HG03521 (cell line): ENCODE data around the gene KASH5.

Experiments used
- ATAC-seq: cut with Tn5 transposase; IDR thresholded peaks from one replicate; pipeline ENCODE4 v1.9.1; 2021; ENCODE audit warnings: mild to moderate bottlenecking, moderate library complexity; ENCODE audit not compliant: unreplicated experiment

The KASH5 gene, protein sequence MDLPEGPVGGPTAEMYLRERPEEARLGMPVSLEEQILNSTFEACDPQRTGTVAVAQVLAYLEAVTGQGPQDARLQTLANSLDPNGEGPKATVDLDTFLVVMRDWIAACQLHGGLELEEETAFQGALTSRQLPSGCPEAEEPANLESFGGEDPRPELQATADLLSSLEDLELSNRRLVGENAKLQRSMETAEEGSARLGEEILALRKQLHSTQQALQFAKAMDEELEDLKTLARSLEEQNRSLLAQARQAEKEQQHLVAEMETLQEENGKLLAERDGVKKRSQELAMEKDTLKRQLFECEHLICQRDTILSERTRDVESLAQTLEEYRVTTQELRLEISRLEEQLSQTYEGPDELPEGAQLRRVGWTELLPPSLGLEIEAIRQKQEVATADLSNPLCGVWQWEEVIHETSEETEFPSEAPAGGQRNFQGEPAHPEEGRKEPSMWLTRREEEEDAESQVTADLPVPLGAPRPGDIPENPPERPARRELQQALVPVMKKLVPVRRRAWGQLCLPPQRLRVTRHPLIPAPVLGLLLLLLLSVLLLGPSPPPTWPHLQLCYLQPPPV

DNA sequence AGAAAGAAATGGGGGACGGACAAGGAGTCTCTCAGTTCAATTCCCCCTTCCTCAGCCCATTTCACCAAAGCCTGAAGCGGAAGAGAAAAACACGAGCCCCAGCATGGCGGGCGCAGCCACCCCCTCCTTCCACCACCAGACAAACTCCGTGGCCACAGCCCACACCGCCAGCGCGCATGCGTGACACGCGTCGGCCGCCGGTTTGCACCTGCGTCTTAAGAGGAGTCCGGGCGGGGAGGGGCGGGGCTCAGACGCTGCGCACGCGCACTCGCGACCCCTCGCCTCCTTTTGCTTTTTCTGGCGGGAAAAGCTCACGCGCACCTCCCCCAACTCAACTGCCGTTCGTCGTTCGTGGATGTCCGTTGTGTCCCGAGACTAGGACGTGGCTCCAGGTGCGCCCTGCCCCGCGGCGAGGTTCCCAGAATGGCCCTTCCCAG lies at the start of gene KASH5:
TSS of gene KASH5 (plus strand) at position 314 of the 437 bp plus-strand sequence. CDS start 2,635 bp downstream, outside the sequence.
- peak; percentile 68 for ATAC-seq

DNA sequence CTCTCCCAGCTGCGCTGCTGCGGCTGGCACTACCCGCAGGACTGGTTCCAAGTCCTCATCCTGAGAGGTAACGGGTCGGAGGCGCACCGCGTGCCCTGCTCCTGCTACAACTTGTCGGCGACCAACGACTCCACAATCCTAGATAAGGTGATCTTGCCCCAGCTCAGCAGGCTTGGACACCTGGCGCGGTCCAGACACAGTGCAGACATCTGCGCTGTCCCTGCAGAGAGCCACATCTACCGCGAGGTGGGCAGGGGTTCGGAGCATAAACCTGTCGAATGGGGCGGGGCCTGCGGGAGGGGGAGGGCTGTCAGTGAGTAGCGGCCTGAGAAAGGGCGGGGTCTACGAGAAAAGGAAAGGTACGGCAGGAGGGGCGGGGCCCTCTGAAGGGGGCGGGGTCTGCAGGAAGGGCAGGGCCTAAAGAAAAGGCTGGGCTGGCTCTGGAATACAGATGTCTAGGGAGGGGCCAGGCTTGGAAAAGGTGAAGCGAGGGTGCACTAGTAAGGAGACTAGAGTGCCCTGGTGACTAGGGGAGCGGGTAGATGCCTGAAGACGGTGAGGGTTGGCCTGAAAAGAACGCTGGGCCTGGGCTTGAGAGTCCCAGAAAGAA lies 49.3 kb upstream of the KASH5 start:
- ATAC-seq = no peak

DNA sequence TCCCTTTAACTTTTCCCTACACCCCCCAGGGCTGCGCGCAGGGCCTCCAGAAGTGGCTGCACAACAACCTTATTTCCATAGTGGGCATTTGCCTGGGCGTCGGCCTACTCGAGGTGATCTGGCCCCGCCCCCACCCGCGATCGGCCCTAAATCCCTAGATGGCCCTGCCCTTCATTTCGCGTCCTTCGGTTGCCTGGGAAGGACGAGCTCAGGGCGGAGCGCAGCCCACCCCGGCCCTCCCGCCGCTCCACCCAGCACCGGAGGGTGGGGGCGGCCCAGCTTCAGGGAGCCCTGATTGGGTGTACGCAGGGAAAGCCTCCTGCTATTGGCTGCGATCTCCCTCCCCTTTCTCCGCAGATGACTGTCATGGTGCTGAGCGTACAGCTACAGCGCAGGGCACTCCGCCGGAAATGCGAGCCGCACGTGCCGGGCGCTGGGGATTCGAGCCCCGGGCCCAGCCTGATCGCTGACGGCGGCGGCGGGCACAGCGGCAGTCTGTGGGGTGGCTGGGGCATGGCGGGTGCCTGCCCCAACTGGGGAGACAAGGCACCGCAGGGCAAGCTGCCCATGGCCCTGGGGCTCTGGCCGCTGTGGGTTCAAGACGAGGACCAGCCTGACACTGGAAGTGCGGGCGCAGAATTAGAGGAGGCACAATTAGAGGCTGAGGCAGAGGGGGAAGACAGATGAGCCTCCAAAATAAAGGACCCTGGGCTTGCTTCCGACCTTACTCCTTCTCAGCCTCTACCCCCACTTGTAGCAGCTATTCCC lies 48.6 kb upstream of the KASH5 start:
- no peak for ATAC-seq

DNA sequence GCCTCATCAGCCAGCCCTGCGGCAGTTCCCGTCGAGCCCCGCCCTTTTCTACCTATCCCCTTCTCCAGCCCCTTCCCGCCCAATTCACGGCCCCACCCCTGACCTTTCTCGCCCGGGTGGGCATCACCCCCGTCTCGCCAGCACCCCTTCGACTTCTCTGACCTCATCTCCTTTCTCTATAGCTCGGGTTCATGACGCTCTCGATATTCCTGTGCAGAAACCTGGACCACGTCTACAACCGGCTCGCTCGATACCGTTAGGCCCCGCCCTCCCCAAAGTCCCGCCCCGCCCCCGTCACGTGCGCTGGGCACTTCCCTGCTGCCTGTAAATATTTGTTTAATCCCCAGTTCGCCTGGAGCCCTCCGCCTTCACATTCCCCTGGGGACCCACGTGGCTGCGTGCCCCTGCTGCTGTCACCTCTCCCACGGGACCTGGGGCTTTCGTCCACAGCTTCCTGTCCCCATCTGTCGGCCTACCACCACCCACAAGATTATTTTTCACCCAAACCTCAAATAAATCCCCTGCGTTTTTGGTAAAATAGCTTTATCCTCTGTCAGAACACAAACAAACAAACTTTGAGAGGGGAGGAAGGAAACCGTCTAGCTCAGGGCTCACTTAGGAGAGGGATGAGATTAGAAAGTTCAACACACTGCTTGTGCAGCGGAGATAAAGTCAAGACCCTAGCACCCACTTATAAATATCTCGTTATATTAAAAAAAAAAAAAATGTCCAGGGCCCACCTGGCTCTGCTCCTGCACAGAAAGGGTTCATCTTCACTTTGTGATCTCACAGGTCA lies 47.8 kb upstream of the KASH5 start:
- peak; percentile 53 for ATAC-seq

DNA sequence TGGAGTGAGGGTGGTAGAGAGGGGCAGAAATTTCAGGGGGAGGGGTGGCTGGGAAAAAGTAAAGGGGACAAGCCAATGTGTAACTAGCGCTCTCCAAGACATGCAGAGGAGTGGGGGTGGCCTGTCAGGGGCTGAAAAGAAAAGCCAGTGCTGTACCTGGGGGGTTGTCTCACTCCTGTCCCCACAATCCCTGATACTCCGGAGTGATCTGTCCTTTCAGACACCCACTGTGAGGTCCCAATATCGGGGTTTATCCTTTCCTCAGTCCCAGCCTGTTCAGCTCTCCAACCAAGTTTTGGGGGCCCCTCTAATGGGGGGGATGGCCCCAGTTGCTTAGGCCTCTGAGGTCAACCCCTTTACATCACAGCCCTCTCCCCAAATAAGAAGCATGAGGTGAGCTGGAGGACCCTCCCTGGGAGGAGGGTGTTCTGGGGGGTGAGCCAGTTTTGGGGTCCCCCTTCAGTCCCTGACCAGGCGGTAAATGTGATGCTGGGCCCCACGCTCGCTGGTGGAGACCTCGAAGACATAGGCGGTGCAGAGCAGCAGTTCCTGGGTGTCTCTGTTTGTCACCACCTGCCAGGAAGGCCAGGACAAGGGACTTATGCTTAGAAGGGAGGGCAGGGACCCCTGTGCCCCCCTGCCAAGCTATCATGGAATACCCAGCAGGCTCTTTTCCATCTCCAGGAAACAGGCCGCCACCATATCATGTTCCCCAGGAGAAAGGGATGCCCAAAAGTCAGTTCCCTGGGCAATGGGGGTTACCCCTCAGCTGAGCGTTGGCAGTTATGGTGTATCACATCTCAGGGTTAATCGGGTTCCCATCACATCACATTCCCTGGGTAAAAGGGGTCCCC lies 47.0 kb upstream of the KASH5 start:
- ATAC-seq = no peak

DNA sequence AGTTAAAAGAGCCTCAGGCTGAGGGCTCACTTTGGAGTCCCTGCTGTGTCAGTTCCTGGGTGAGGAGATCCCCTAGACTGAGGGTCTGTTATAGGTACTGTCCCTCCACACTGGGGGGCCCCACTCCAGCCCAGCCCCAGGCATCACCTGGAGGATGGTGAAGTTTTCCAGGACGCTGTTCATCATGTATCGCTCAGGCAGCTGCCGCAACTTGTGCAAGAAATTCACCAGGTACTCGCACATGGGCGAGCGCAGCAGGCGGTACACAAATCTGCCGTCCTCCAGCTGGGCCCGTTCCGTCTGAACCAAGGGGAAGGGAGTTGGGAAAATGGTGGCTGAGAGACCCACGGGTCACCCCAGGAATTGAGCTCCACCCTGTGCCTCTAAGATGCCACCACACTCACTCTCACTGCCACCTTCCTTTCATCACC lies 45.7 kb upstream of the KASH5 start:
- no peak for ATAC-seq

DNA sequence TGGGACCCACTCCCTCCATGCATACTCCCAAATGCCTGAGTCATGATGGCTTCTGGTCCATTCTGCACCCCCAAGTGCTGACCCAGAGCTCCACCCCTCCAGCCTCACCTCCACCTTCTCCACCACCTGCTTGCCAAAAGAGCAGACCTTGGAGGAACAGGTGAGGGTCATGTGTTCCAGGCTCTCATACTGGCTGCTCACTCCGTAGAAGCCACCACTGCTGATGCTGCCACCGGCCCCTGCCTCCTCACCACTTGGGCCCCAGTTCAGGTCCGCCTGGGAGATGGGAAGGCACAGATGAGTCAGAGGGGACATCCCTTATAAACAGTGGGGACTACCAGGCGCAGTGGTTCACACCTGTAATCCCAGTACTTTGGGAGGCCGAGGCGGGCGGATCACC lies 44.9 kb upstream of the KASH5 start:
- ATAC-seq = no peak

DNA sequence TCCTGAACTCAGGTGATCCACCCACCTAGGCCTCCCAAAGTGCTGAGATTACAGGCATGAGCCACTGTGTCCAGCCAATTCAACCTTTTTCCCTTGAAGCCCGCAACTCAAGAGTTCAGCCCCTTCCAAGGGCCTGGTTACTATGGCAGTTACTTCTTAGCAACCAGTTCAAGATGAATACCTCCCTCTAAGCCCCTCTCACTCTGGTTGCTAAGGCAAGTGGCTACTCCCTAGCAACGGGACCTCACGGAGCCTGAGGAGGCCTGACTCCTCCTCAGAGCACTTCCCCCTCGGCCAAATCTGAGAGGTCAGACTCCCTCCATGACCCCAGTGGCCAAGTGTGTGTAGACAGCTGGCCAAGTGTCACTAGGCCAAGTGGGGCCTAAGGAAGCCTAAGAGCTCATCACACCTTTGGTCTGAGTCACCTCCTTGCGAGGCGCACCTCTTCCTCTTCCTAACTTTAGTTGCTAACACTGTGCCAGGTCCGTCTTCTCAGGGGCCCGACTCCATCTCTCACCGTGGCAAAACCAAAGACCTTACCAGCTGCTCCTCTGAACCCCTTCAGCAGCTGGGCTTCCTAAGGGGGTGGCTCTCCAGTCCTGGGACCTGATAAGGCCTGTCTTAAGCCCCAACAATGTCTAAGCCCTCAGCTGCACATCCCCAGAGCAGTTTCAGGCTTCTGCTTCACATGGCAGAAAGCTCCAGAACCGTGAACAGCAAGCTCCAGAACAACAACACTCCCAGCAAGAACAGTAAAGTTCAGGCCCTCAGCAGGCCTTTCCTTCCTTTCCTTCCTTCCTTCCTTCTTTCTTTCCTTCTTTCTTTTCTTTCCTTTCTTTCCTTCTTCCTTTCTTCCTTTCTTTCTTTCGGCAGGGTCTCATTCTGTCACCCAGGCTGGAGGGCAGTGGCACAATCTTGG lies 43.3 kb upstream of the KASH5 start:
- ATAC-seq = no peak

DNA sequence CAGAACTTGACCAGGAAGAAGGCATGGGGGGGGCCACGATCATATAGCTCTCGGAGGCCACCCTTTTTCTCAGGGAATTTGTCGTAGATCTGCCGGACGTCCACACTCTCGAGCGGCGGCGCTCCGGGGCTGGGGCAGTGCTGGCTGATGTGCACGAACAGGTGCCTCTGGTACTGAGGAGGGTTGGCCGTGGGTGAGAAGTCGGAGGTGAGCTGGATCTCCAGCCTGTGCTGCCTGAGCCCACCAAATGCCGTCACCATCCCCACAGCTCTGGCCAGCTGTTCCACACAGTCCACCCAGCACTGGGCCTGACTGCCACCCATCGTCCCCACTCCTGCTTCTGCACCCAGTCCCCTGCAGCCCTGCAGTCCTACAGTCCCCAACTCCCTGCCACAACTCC lies 40.9 kb upstream of the KASH5 start:
- ATAC-seq = no peak

DNA sequence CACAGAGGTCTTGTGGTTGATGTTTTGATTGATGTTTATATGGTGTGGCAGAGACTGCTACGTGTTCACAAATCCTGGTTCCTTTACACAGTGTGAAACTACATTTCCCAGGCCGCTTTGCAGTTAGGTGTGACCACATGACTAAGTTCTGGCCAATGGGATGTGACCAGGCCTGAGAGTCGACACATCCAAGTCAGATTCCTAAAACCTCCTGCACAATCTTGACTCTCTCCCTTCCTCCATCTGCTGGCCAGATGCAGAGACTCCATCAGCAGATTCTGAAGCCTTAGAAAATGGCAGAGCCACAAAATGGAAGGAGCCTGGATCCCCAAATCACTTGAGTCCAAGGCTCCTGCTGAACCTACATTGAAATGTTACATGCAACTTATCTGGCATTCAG lies 40.2 kb upstream of the KASH5 start:
- no peak for ATAC-seq

DNA sequence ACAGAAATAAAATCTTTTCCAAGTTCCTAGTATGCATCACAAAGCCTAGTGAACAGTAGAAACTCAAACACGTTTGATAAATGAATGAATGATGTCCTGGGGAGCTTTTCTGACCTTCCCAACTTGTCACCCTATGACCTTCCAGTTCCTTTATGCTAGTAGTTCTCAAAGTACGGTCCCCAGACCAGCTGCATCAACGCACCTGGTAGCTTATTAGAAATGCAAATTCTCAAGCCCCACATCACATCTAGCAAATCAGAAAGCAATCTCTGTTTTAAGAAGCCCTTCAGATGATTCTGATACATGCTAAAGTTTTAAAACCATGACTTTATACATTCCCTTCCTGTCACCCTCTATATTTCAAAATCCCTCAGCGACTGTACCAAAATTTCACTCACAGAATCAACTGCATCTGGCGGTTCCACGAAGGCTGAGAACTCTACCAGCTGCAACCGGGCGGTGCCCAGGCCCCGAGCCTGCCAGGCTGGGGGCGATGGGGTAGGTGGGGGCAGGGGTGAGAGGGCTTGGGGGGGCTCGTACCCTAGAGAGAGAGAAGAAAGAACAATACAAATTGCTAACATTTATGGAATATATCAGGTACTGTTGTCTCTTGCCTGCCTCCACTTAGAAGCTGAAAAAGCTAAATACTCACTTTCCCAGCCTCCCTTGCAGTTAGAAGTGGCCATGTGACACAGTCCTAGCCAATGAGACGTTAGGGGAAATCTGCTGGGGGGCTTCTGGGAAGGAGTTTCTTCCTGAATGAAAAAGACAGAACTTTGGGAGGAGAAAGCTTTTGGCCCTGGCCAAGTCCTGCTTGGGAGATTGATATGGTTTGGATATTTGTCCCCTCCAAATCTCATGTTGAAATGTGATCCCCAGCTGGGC lies 39.5 kb upstream of the KASH5 start:
- no peak for ATAC-seq

DNA sequence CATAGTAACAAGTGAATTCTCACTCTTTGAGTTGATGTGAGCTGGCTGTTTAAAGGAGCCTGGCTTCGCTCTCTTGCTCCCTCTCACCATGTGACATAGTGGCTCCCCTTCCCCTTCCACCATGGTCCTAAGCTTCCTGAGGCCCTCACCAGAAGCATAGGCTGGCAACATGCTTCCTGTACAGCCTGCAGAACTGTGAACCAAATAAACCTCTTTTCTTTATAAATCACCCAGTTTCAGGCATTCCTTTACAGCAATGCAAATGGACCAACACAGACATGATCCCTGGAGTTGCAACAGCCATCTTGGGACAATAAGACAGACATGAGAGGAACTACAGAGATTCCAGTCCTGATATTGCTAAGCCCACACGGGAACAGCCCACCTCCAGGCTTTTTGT lies 38.5 kb upstream of the KASH5 start:
- no peak for ATAC-seq

DNA sequence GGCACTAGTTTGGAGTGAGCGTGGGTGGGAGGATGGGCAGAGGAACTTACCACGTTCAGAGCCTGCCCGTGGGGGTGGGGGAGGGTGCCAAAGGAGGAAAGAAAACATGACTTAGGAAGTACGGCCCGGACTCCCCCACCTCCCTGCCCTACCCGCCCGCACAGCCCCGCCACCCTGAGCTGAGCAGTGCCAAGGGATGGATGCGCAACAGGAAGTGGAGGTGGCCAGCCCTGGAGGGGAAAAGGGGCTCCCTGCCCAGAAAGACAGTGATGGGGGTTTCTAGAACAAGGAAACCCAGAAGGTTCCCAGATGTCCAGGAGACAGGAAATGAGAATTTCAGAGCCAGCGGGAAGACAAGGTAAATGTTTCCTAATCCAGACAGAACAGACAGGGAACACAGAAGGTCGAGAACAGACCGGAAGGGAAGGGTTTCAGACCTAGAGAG lies 32.1 kb upstream of the KASH5 start:
- ATAC-seq = no peak

DNA sequence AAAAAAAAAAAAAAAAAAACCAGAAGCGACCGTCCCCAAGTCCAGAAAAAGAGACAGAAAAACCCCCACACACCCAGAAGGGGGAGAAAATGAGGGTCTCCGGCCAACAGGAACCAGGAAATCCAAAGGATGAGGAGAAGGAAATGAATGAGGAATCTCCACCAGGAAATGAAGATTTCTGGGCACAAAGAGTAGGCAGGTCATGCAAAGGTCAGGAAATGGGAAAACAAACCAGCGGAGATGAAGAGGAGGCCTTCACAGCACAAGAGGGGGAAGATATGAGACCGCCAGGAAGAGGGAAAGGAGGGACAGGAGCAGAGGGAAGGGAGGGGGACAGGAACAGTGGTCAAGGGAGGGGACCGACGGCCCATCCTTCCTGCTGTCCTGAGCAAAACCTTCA lies 31.7 kb upstream of the KASH5 start:
- ATAC-seq = no peak

DNA sequence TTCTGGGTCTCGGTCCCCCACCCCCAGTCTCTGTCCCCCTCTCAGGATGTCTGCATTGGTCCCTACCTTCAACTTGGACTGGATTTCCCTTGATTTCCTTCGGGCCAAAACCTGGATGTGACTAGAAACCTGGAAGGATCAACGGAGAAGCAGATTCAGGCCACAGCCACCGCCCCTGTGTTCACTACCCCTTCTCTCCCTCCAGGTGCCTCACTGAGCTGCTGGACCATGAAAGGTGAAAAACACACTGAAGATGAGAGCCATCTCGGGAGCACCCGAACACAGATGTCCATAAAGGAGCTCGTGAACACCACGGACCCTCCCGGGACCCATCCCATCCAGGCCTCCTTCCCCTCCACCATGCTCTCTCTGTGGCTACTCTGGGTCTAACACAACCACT lies 30.9 kb upstream of the KASH5 start:
- no peak for ATAC-seq

DNA sequence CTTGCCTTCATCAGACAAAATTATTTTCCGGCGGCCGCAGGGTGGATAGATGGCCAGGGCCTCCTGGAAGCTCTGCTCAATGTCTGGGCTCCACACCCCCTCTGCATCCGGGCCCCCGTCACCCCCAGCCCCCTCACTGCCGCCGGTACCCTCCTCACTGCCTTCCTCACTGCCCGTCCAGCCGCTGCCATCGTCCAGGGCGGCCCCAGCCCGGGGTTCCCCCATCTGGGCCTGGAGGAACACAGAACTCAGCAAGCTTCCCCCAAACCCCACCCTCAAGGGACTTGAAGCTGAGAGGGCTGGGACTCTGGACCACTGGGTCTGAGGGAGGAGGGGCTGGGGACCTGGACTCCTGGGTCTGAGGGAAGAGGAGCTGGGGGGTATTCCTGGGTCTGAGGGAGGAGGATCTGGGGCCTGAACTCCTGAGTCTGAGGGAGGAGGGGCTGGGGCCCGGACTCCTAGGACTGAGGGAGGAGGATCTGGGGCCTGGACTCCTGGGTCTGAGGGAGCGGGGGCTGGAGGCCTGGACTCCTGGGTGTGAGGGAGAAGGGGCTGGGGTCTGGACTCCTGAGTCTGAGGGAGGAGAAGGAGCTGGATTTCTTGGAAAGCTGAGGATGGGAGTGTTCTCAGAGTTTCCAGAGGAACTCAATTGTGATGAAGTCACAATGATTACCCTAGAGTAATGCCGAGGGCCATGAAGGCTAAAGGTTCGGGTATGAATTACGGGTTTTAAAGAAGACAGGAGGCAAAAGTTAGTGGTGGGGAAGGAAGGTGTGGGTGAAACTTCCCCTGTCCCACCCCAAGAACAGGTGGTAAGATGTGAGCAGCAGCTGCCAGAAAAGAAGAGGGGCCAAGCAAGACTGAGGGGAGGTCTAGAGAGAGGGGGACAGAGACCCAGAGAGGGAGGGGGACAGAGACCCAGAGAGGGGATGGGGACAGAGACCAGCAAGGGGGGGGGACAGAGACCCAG lies 27.9 kb upstream of the KASH5 start:
- ATAC-seq = no peak
